Measurements from ENCODE around the gene UBE2Q1. TPM values are rescaled to one million over a fixed set of nuclear protein-coding genes. Genes with fewer than 3 reads are reported as not detected.

The UBE2Q1 gene
- total and polyA plus RNA-seq, 10 of the 15 experiments (the other 5 are each of a cell fraction or from before 2014, with no cell fraction given), result 3.9 to 82.6 (median 24.1) TPM

- no peak for TF ChIP-seq CEBPB (IDR thresholded peaks at IDR 0.05; ENCODE audit: borderline replicate concordance in 1 of 2, low read depth in 2 of 2, low read length in 2 of 2)
Measured at GRCh38 chr1:154519591-154519991, 38.9 kb downstream of the UBE2Q1 start (continued).

GRCh38 chr1:154517661-154518060 lies 40.8 kb downstream of the UBE2Q1 start:
- FAIRE-seq (no peak), DNase-seq (ENCODE audit: low read depth, low spot score) (no peak), ATAC-seq (no peak)
- ChIA-PET RAD21 (ENCODE audit: unreplicated experiment) (interaction anchor here (1.2 kb wide), 1 partner anchor 37 kb away, joined by 3 read pairs; no protein-coding TSS in a partner anchor), CTCF (no interaction called here), POLR2A (no interaction called here), SMC1A (ENCODE audit: uncharacterized antibody, unreplicated experiment) (interaction anchor here (1.2 kb wide), 1 partner anchor 527 kb away, joined by 4 read pairs; no protein-coding TSS in a partner anchor)
- H3K27ac ChIP-seq (ENCODE audit: control insufficient read depth, insufficient read depth), result no peak overlapping the region
- no peak overlapping the region for H3K4me3 ChIP-seq
- BruUV-seq (replicated peaks), result no TSS peak
- intact Hi-C loops (cut with micrococcal nuclease; ENCODE audit: unreplicated experiment), result no loop called here
- no peaks in the 10 kb centered on the region for H3K79me2 ChIP-seq (ENCODE audit: control insufficient read depth, insufficient read depth, low read length)
- no peak overlapping the region for H3K9ac ChIP-seq (ENCODE audit: control insufficient read depth, insufficient read depth, low read length)
- no peaks in the 10 kb centered on the region for H4K20me1 ChIP-seq (ENCODE audit: control insufficient read depth, insufficient read depth)
- 65% methylated on average over 11 of the region's 11 CpGs for WGBS (ENCODE audit: insufficient coverage, insufficient replicate concordance, low lambda C conversion rate, missing lambda C conversion rate)
- TF ChIP-seq ZNF622 (IDR thresholded peaks at IDR 0.05) (no peak), USF2 (IDR thresholded peaks at IDR 0.05; ENCODE audit: borderline replicate concordance, low read depth, low read length) (no peak)
- TF ChIP-seq, protein P1, sequence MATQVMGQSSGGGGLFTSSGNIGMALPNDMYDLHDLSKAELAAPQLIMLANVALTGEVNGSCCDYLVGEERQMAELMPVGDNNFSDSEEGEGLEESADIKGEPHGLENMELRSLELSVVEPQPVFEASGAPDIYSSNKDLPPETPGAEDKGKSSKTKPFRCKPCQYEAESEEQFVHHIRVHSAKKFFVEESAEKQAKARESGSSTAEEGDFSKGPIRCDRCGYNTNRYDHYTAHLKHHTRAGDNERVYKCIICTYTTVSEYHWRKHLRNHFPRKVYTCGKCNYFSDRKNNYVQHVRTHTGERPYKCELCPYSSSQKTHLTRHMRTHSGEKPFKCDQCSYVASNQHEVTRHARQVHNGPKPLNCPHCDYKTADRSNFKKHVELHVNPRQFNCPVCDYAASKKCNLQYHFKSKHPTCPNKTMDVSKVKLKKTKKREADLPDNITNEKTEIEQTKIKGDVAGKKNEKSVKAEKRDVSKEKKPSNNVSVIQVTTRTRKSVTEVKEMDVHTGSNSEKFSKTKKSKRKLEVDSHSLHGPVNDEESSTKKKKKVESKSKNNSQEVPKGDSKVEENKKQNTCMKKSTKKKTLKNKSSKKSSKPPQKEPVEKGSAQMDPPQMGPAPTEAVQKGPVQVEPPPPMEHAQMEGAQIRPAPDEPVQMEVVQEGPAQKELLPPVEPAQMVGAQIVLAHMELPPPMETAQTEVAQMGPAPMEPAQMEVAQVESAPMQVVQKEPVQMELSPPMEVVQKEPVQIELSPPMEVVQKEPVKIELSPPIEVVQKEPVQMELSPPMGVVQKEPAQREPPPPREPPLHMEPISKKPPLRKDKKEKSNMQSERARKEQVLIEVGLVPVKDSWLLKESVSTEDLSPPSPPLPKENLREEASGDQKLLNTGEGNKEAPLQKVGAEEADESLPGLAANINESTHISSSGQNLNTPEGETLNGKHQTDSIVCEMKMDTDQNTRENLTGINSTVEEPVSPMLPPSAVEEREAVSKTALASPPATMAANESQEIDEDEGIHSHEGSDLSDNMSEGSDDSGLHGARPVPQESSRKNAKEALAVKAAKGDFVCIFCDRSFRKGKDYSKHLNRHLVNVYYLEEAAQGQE (IDR thresholded peaks at IDR 0.05; ENCODE audit: low read depth, low read length), result no peak
- in situ Hi-C loops (cut with MboI), result no loop called here
- no peaks in the 10 kb centered on the region for H3K4me1 ChIP-seq (ENCODE audit: control insufficient read depth, insufficient read depth, low read length)
- H3K27me3 ChIP-seq (replicated peaks in 1 of 2; ENCODE audit: control insufficient read depth in 2 of 2, insufficient read depth in 2 of 2, low read length in 1 of 2), result peaks cover 0 to 3% of the 10 kb centered on the region in 2 experiments; a peak in 3 of 4 replicates
- no peak overlapping the region for H3K4me2 ChIP-seq (ENCODE audit: control insufficient read depth, insufficient read depth)
- no peaks in the 10 kb centered on the region for H3K36me3 ChIP-seq (ENCODE audit: control insufficient read depth in 2 of 2, insufficient read depth in 2 of 2, low read length in 1 of 2)
- no peaks in the 10 kb centered on the region for H3K9me3 ChIP-seq (replicated peaks; ENCODE audit: control insufficient read depth, insufficient read depth, low read length)
- no peak overlapping the region for H2AFZ ChIP-seq (ENCODE audit: control insufficient read depth, low read depth, low read length)

Data from GM12878 (cell line).